Stimulated activated naive CD8-positive, alpha-beta T cell treated with anti-CD3 and anti-CD28 coated beads, Interleukin-15, amount 100 ng/mL, for 72 hours (primary cell): ENCODE measurements around the gene OR2B2.
A peak's percentile ranks its signal among the peaks of the same experiment; 100 is the strongest.

Experiments
- ATAC-seq: fragments of 150-1000 bp; cut with Tn5 transposase; 2 replicates; pipeline ENCODE4 v1.10.0; 2021; ENCODE audit warnings: mild to moderate bottlenecking, moderate library complexity
- DNase-seq, 2 donors: peaks; one replicate each; pipeline ENCODE4 v3.0.0; 2021 to 2022
- H3K27ac Mint-ChIP-seq, 2 donors: one replicate each; pipeline ENCODE4 v1.8.0; 2022; ENCODE audit warnings: mild to moderate bottlenecking in 2 of 2, mixed read lengths in 2 of 2, moderate library complexity in 2 of 2
- H3K27me3 Mint-ChIP-seq: one replicate; pipeline ENCODE4 v1.8.0; 2022; ENCODE audit warnings: mixed read lengths
- H3K4me1 Mint-ChIP-seq: one replicate; pipeline ENCODE4 v1.8.0; 2022; ENCODE audit warnings: mild to moderate bottlenecking, mixed read lengths
- H3K4me3 Mint-ChIP-seq, 2 donors: one replicate each; pipeline ENCODE4 v1.8.0; 2022; ENCODE audit warnings: mild to moderate bottlenecking in 2 of 2, mixed read lengths in 2 of 2, moderate library complexity in 1 of 2
- H3K9me3 Mint-ChIP-seq, 2 donors: one replicate each; pipeline ENCODE4 v1.8.0; 2022; ENCODE audit warnings: mixed read lengths in 2 of 2

OR2B2 gene

GRCh38 chr6:27864906-27865849 is 47.0 kb downstream of the OR2B2 start:
- Mint-ChIP-seq H3K9me3 (no peaks in the 10 kb centered on the region), H3K4me3 (peak overlapping the region; percentile 93 to 95), H3K27ac (peak overlapping the region; percentile 99 to 100), H3K4me1 (peaks cover 66% of the 10 kb centered on the region), H3K27me3 (no peaks in the 10 kb centered on the region)
- ATAC-seq (peak; percentile 35), DNase-seq (peak; percentile 89 to 92)

GRCh38 chr6:27863962-27864905 is 48.0 kb downstream of the OR2B2 start:
- Mint-ChIP-seq H3K9me3 (no peaks in the 10 kb centered on the region), H3K27me3 (no peaks in the 10 kb centered on the region), H3K4me1 (peaks cover 60% of the 10 kb centered on the region), H3K27ac (peak overlapping the region; percentile 99 to 100), H3K4me3 (peak overlapping the region; percentile 93 to 95)
- DNase-seq (peak; percentile 37 to 60), ATAC-seq (no peak)

GRCh38 chr6:27862396-27863066 is 49.7 kb downstream of the OR2B2 start:
- H3K9me3 Mint-ChIP-seq, result no peaks in the 10 kb centered on the region
- H3K27ac Mint-ChIP-seq, result no peak overlapping the region
- peaks cover 47% of the 10 kb centered on the region for H3K4me1 Mint-ChIP-seq
- no peak overlapping the region for H3K4me3 Mint-ChIP-seq
- H3K27me3 Mint-ChIP-seq, result no peaks in the 10 kb centered on the region
- no peak for DNase-seq
- ATAC-seq, result no peak

- no peak for ATAC-seq
- Mint-ChIP-seq H3K4me3 (no peak overlapping the region), H3K9me3 (no peaks in the 10 kb centered on the region), H3K27ac (no peak overlapping the region), H3K4me1 (peaks cover 40% of the 10 kb centered on the region), H3K27me3 (no peaks in the 10 kb centered on the region)
- no peak for DNase-seq
These were observed 50.3 kb downstream of the OR2B2 start for GRCh38 chr6:27861861-27862260.

- no peaks in the 10 kb centered on the region for H3K27me3 Mint-ChIP-seq
- H3K27ac Mint-ChIP-seq, result no peak overlapping the region
- H3K4me3 Mint-ChIP-seq, result no peak overlapping the region
- H3K9me3 Mint-ChIP-seq, result no peaks in the 10 kb centered on the region
- no peak for ATAC-seq
- no peak for DNase-seq
- peaks cover 36% of the 10 kb centered on the region for H3K4me1 Mint-ChIP-seq
These were observed 50.8 kb downstream of the OR2B2 start for GRCh38 chr6:27861276-27861840.
